ENCODE results near the gene LAMA1.

The LAMA1 gene

DNA sequence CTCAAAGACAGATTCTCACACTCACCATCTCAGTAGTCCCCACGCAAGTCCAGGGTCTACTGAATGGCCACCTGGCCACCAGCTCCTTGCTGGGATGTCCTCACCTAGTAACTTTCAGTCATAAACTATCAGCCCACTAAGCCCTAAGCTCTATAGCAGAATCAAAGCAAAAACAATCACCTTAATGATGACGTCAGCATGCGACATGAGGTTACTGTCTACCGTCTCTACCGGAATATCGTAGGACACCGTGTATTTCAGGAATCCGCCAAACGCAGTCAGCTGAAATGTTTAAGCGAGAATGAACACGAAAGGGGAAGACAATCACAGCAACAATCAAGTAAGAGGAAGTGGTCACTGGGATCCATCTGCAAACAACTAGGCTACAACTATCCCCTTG is 81.8 kb downstream of the LAMA1 start:
- no peak overlapping the region for H2BK12ac ChIP-seq (ENCODE audit: low read length in 2 of 2)
- no peak overlapping the region for H3K14ac ChIP-seq (ENCODE audit: low read length in 2 of 2)
- H3K4me3 ChIP-seq (ENCODE audit: insufficient read depth in 1 of 2, low read depth in 1 of 2, low read length in 2 of 2), result no peak overlapping the region
- H3K79me1 ChIP-seq (replicated peaks; ENCODE audit: low read length, poor library complexity, severe bottlenecking), result no peaks in the 10 kb centered on the region
- no peaks in the 10 kb centered on the region for H3K27me3 ChIP-seq (ENCODE audit: control insufficient read depth in 1 of 2, insufficient read depth in 1 of 2, low read length in 2 of 2)
- no peak overlapping the region for H3K23ac ChIP-seq (ENCODE audit: low read length in 2 of 2)
- no peak overlapping the region for H2AK5ac ChIP-seq (ENCODE audit: low read length, severe bottlenecking)
- no peak overlapping the region for H3K4ac ChIP-seq (ENCODE audit: low read depth in 1 of 2, low read length in 2 of 2)
- H3K4me1 ChIP-seq (ENCODE audit: control insufficient read depth, insufficient read depth, low read depth, low read length), result peaks cover 4% of the 10 kb centered on the region
- no peak overlapping the region for H3K18ac ChIP-seq (ENCODE audit: low read depth in 1 of 2, low read length in 2 of 2)
- H3K4me2 ChIP-seq (ENCODE audit: low read length, poor library complexity, severe bottlenecking), result no peak overlapping the region
- H3K36me3 ChIP-seq (ENCODE audit: control insufficient read depth in 1 of 2, insufficient read depth in 2 of 2, low read depth in 1 of 2, low read length in 2 of 2), result peaks cover 0 to 37% of the 10 kb centered on the region in 2 experiments
- H3K9me3 ChIP-seq (ENCODE audit: control insufficient read depth, low read length), result no peaks in the 10 kb centered on the region
- H4K8ac ChIP-seq (ENCODE audit: low read length), result no peak overlapping the region
- no peak overlapping the region for H2BK15ac ChIP-seq (ENCODE audit: low read depth, poor library complexity, severe bottlenecking)
- H3K9ac ChIP-seq (ENCODE audit: low read length), result no peak overlapping the region
- no peak overlapping the region for H2BK120ac ChIP-seq (ENCODE audit: low read depth, low read length)
- no peak overlapping the region for H2AFZ ChIP-seq (ENCODE audit: low read depth, low read length)
- no peak overlapping the region for H4K91ac ChIP-seq (ENCODE audit: low read length)
- 94% methylated on average over 11 of the region's 11 CpGs for WGBS
- H3K27ac ChIP-seq (ENCODE audit: low read length, poor library complexity, severe bottlenecking), result no peak overlapping the region
- no peak for DNase-seq
- H2BK5ac ChIP-seq (ENCODE audit: low read depth, low read length, poor library complexity, severe bottlenecking), result no peak overlapping the region

DNA sequence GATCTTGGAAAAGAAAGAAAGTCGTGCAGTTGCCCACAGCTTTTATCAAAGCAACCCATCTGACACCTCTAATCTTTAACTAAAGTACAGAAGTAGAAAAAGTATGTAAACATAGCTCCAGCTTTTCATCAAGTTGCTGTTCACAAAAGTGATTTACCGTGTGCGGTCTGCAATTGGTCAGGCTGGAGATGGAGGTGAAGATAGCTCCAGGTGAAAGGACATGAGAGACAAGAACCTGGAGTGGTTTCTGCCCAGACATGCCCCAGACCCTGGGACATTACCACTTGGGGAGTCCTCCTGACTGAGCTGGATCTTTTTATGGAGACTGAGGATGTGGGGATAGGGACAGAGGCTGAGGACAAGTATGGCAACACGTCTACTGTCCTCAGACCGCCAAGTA is 82.7 kb downstream of the LAMA1 start:
- Histone ChIP-seq H3K4me1 (ENCODE audit: control insufficient read depth, insufficient read depth, low read depth, low read length) (peaks cover 4% of the 10 kb centered on the region), H3K9me3 (ENCODE audit: control insufficient read depth, low read length) (no peaks in the 10 kb centered on the region), H2BK120ac (ENCODE audit: low read depth, low read length) (no peak overlapping the region), H3K4me3 (ENCODE audit: insufficient read depth in 1 of 2, low read depth in 1 of 2, low read length in 2 of 2) (no peak overlapping the region), H4K91ac (ENCODE audit: low read length) (no peak overlapping the region), H2AK5ac (ENCODE audit: low read length, severe bottlenecking) (no peak overlapping the region), H3K4ac (ENCODE audit: low read depth in 1 of 2, low read length in 2 of 2) (no peak overlapping the region), H3K36me3 (ENCODE audit: control insufficient read depth in 1 of 2, insufficient read depth in 2 of 2, low read depth in 1 of 2, low read length in 2 of 2) (peaks cover 0 to 42% of the 10 kb centered on the region in 2 experiments), H2AFZ (ENCODE audit: low read depth, low read length) (no peak overlapping the region), H2BK15ac (ENCODE audit: low read depth, poor library complexity, severe bottlenecking) (no peak overlapping the region), H3K9ac (ENCODE audit: low read length) (no peak overlapping the region), H3K79me1 (replicated peaks; ENCODE audit: low read length, poor library complexity, severe bottlenecking) (no peaks in the 10 kb centered on the region), H3K4me2 (ENCODE audit: low read length, poor library complexity, severe bottlenecking) (no peak overlapping the region), H3K27me3 (ENCODE audit: control insufficient read depth in 1 of 2, insufficient read depth in 1 of 2, low read length in 2 of 2) (no peaks in the 10 kb centered on the region), H2BK5ac (ENCODE audit: low read depth, low read length, poor library complexity, severe bottlenecking) (no peak overlapping the region), H3K23ac (ENCODE audit: low read length in 2 of 2) (no peak overlapping the region), H3K14ac (ENCODE audit: low read length in 2 of 2) (no peak overlapping the region), H4K8ac (ENCODE audit: low read length) (no peak overlapping the region), H2BK12ac (ENCODE audit: low read length in 2 of 2) (no peak overlapping the region), H3K18ac (ENCODE audit: low read depth in 1 of 2, low read length in 2 of 2) (no peak overlapping the region), H3K27ac (ENCODE audit: low read length, poor library complexity, severe bottlenecking) (no peak overlapping the region)
- WGBS, result 89% methylated on average over 4 of the region's 5 CpGs
- DNase-seq, result no peak

DNA sequence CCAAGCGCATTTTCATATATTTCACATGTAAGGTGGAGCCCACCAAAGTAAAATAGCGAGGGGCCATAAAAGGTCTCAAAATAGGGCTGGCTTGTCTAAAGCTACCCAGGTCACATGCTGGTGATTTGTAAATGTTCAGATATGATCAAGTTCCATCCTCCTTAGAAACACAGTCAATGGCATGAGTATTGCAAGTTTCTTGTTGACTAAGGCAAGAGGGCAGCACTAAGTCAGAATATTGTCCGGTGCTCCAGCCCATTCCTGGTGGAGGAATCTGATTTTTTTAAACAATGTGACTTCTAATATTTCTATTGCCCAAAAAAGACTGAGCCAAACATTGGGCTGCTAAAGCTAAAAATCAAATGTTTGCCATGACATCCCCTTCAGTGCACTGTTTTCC is 85.1 kb downstream of the LAMA1 start:
- Histone ChIP-seq H3K4ac (ENCODE audit: low read depth in 1 of 2, low read length in 2 of 2) (no peak overlapping the region), H2AFZ (ENCODE audit: low read depth, low read length) (no peak overlapping the region), H3K27ac (ENCODE audit: low read length, poor library complexity, severe bottlenecking) (no peak overlapping the region), H2BK15ac (ENCODE audit: low read depth, poor library complexity, severe bottlenecking) (no peak overlapping the region), H3K79me1 (replicated peaks; ENCODE audit: low read length, poor library complexity, severe bottlenecking) (no peaks in the 10 kb centered on the region), H4K91ac (ENCODE audit: low read length) (no peak overlapping the region), H2BK5ac (ENCODE audit: low read depth, low read length, poor library complexity, severe bottlenecking) (no peak overlapping the region), H3K9me3 (ENCODE audit: control insufficient read depth, low read length) (no peaks in the 10 kb centered on the region), H3K9ac (ENCODE audit: low read length) (no peak overlapping the region), H3K18ac (ENCODE audit: low read depth in 1 of 2, low read length in 2 of 2) (no peak overlapping the region), H2BK12ac (ENCODE audit: low read length in 2 of 2) (no peak overlapping the region), H3K36me3 (ENCODE audit: control insufficient read depth in 1 of 2, insufficient read depth in 2 of 2, low read depth in 1 of 2, low read length in 2 of 2) (peaks cover 0 to 49% of the 10 kb centered on the region in 2 experiments), H3K4me3 (ENCODE audit: insufficient read depth in 1 of 2, low read depth in 1 of 2, low read length in 2 of 2) (no peak overlapping the region), H4K8ac (ENCODE audit: low read length) (no peak overlapping the region), H3K27me3 (ENCODE audit: control insufficient read depth in 1 of 2, insufficient read depth in 1 of 2, low read length in 2 of 2) (no peaks in the 10 kb centered on the region), H3K4me2 (ENCODE audit: low read length, poor library complexity, severe bottlenecking) (no peak overlapping the region), H2BK120ac (ENCODE audit: low read depth, low read length) (no peak overlapping the region), H3K23ac (ENCODE audit: low read length in 2 of 2) (no peak overlapping the region), H3K4me1 (ENCODE audit: control insufficient read depth, insufficient read depth, low read depth, low read length) (no peaks in the 10 kb centered on the region), H2AK5ac (ENCODE audit: low read length, severe bottlenecking) (no peak overlapping the region), H3K14ac (ENCODE audit: low read length in 2 of 2) (no peak overlapping the region)
- no peak for DNase-seq
- 100% methylated on average over 3 of the region's 3 CpGs for WGBS

DNA sequence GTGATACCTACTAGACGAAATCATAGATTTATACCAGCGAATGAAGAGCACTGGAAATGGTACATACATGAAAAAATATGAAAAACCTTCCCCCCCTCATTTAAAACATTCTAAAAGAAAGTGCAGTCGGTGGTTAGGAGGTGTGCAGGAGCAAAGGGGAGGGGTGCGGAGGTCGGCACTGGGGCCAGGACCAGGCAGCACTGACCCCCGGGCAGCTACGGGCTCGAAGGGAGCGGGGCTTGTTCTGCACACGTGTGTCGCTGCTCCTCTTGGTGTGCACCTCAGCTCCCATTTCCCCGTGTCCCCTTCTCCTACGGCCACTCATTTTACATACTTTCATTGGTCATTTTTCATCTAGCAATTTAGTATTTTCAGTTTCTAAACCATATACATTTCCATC is 89.0 kb downstream of the LAMA1 start:
- Histone ChIP-seq H3K4ac (ENCODE audit: low read depth in 1 of 2, low read length in 2 of 2) (no peak overlapping the region), H2AFZ (ENCODE audit: low read depth, low read length) (no peak overlapping the region), H3K9ac (ENCODE audit: low read length) (no peak overlapping the region), H3K23ac (ENCODE audit: low read length in 2 of 2) (no peak overlapping the region), H4K91ac (ENCODE audit: low read length) (no peak overlapping the region), H3K27ac (ENCODE audit: low read length, poor library complexity, severe bottlenecking) (no peak overlapping the region), H2AK5ac (ENCODE audit: low read length, severe bottlenecking) (no peak overlapping the region), H4K8ac (ENCODE audit: low read length) (no peak overlapping the region), H2BK15ac (ENCODE audit: low read depth, poor library complexity, severe bottlenecking) (no peak overlapping the region), H2BK5ac (ENCODE audit: low read depth, low read length, poor library complexity, severe bottlenecking) (no peak overlapping the region), H3K18ac (ENCODE audit: low read depth in 1 of 2, low read length in 2 of 2) (no peak overlapping the region), H3K36me3 (ENCODE audit: control insufficient read depth in 1 of 2, insufficient read depth in 2 of 2, low read depth in 1 of 2, low read length in 2 of 2) (peaks cover 0 to 53% of the 10 kb centered on the region in 2 experiments), H3K79me1 (replicated peaks; ENCODE audit: low read length, poor library complexity, severe bottlenecking) (no peaks in the 10 kb centered on the region), H3K9me3 (ENCODE audit: control insufficient read depth, low read length) (no peaks in the 10 kb centered on the region), H2BK12ac (ENCODE audit: low read length in 2 of 2) (no peak overlapping the region), H3K4me3 (ENCODE audit: insufficient read depth in 1 of 2, low read depth in 1 of 2, low read length in 2 of 2) (no peak overlapping the region), H3K14ac (ENCODE audit: low read length in 2 of 2) (no peak overlapping the region), H3K4me1 (ENCODE audit: control insufficient read depth, insufficient read depth, low read depth, low read length) (no peaks in the 10 kb centered on the region), H3K4me2 (ENCODE audit: low read length, poor library complexity, severe bottlenecking) (no peak overlapping the region), H3K27me3 (ENCODE audit: control insufficient read depth in 1 of 2, insufficient read depth in 1 of 2, low read length in 2 of 2) (peaks cover 0 to 4% of the 10 kb centered on the region in 2 experiments), H2BK120ac (ENCODE audit: low read depth, low read length) (no peak overlapping the region)
- 91% methylated on average over 11 of the region's 13 CpGs for WGBS
- DNase-seq, result no peak

Measured in mesenchymal stem cell (in vitro differentiated cells and primary cell).